ENCODE measurements around the gene GRIK4. TPM values are rescaled to one million over a fixed set of nuclear protein-coding genes. Genes with fewer than 3 reads are reported as not detected.
A peak's percentile ranks its signal among the peaks of the same experiment; 100 is the strongest.

GRIK4 gene
- total and polyA plus RNA-seq, 2 experiments from 2014 or later, result not detected

- Histone ChIP-seq H3K4me1 (ENCODE audit: insufficient read depth) (no peaks in the 10 kb centered on the region), H3K36me3 (ENCODE audit: low read depth) (no peaks in the 10 kb centered on the region), H3K9me3 (ENCODE audit: low read depth) (no peaks in the 10 kb centered on the region), H3K4me2 (ENCODE audit: unreplicated experiment) (no peak overlapping the region), H3K79me2 (ENCODE audit: insufficient read depth) (no peaks in the 10 kb centered on the region), H3K27ac (no peak overlapping the region), H4K20me1 (ENCODE audit: insufficient read depth) (no peaks in the 10 kb centered on the region), H3K9me2 (ENCODE audit: insufficient read depth) (no peaks in the 10 kb centered on the region), H3K4me3 (no peak overlapping the region), H3K9ac (no peak overlapping the region), H2AFZ (no peak overlapping the region), H3F3A (ENCODE audit: insufficient read depth) (no peaks in the 10 kb centered on the region), H3K27me3 (replicated peaks; ENCODE audit: insufficient read depth) (peaks cover 37% of the 10 kb centered on the region)
- no peak for DNase-seq
- in situ Hi-C loops (cut with MboI), result no loop called here
- TF ChIP-seq EZH2phosphoT487 (IDR thresholded peaks at IDR 0.05; ENCODE audit: insufficient read depth, low read depth) (no peak), EZH2 (IDR thresholded peaks at IDR 0.05; ENCODE audit: insufficient read depth, poor library complexity, severe bottlenecking) (no peak)
- WGBS, 2 experiments (ENCODE audit: low coverage in 1 of 2, low lambda C conversion rate in 2 of 2, missing lambda C conversion rate in 2 of 2), result 37 to 39% methylated on average over 7 of the region's 7 CpGs
Observed at GRCh38 chr11:120627327-120628163, 116.0 kb downstream of the GRIK4 start.

GRCh38 chr11:120629407-120630080 is 118.0 kb downstream of the GRIK4 start:
- Histone ChIP-seq H3K79me2 (ENCODE audit: insufficient read depth) (no peaks in the 10 kb centered on the region), H3K27me3 (replicated peaks; ENCODE audit: insufficient read depth) (peaks cover 45% of the 10 kb centered on the region), H2AFZ (no peak overlapping the region), H3K27ac (no peak overlapping the region), H3K4me3 (no peak overlapping the region), H3K9me2 (ENCODE audit: insufficient read depth) (no peaks in the 10 kb centered on the region), H3K9ac (no peak overlapping the region), H3K9me3 (ENCODE audit: low read depth) (no peaks in the 10 kb centered on the region), H4K20me1 (ENCODE audit: insufficient read depth) (no peaks in the 10 kb centered on the region), H3K4me1 (ENCODE audit: insufficient read depth) (no peaks in the 10 kb centered on the region), H3F3A (ENCODE audit: insufficient read depth) (no peaks in the 10 kb centered on the region), H3K36me3 (ENCODE audit: low read depth) (no peaks in the 10 kb centered on the region), H3K4me2 (ENCODE audit: unreplicated experiment) (no peak overlapping the region)
- in situ Hi-C loops (cut with MboI), result no loop called here
- 46 to 53% methylated on average over 13 of the region's 13 CpGs for WGBS, 2 experiments (ENCODE audit: low coverage in 1 of 2, low lambda C conversion rate in 2 of 2, missing lambda C conversion rate in 2 of 2)
- no peak for DNase-seq
- TF ChIP-seq EZH2 (IDR thresholded peaks at IDR 0.05; ENCODE audit: insufficient read depth, poor library complexity, severe bottlenecking) (no peak), EZH2phosphoT487 (IDR thresholded peaks at IDR 0.05; ENCODE audit: insufficient read depth, low read depth) (no peak)

- in situ Hi-C loops (cut with MboI), result no loop called here
Observed at GRCh38 chr11:120630122-120630521, 118.6 kb downstream of the GRIK4 start.

GRCh38 chr11:120632579-120632978 is 121.0 kb downstream of the GRIK4 start:
- in situ Hi-C loops (cut with MboI), result no loop called here
- 21 to 32% methylated on average over 3 of the region's 3 CpGs for WGBS, 2 experiments (ENCODE audit: low coverage in 1 of 2, low lambda C conversion rate in 2 of 2, missing lambda C conversion rate in 2 of 2)
- H3K36me3 ChIP-seq (ENCODE audit: low read depth), result no peaks in the 10 kb centered on the region
- H3K27ac ChIP-seq, result no peak overlapping the region
- no peak overlapping the region for H3K9ac ChIP-seq
- DNase-seq, result peak; percentile 13
- H3K4me1 ChIP-seq (ENCODE audit: insufficient read depth), result no peaks in the 10 kb centered on the region
- no peaks in the 10 kb centered on the region for H4K20me1 ChIP-seq (ENCODE audit: insufficient read depth)
- H3K79me2 ChIP-seq (ENCODE audit: insufficient read depth), result no peaks in the 10 kb centered on the region
- no peak overlapping the region for H3K4me2 ChIP-seq (ENCODE audit: unreplicated experiment)
- H3K27me3 ChIP-seq (replicated peaks; ENCODE audit: insufficient read depth), result peaks cover 36% of the 10 kb centered on the region
- no peak overlapping the region for H2AFZ ChIP-seq
- no peak overlapping the region for H3K4me3 ChIP-seq
- no peaks in the 10 kb centered on the region for H3K9me2 ChIP-seq (ENCODE audit: insufficient read depth)
- H3K9me3 ChIP-seq (ENCODE audit: low read depth), result no peaks in the 10 kb centered on the region
- TF ChIP-seq EZH2 (IDR thresholded peaks at IDR 0.05; ENCODE audit: insufficient read depth, poor library complexity, severe bottlenecking) (no peak), EZH2phosphoT487 (IDR thresholded peaks at IDR 0.05; ENCODE audit: insufficient read depth, low read depth) (no peak)
- H3F3A ChIP-seq (ENCODE audit: insufficient read depth), result no peaks in the 10 kb centered on the region

More at GRCh38 chr11:120630122-120630521, 118.6 kb downstream of the GRIK4 start:
- H3K27ac ChIP-seq, result no peak overlapping the region
- H3K36me3 ChIP-seq (ENCODE audit: low read depth), result no peaks in the 10 kb centered on the region
- TF ChIP-seq EZH2 (IDR thresholded peaks at IDR 0.05; ENCODE audit: insufficient read depth, poor library complexity, severe bottlenecking) (no peak), EZH2phosphoT487 (IDR thresholded peaks at IDR 0.05; ENCODE audit: insufficient read depth, low read depth) (no peak)
- DNase-seq, result no peak
- H3K27me3 ChIP-seq (replicated peaks; ENCODE audit: insufficient read depth), result peaks cover 39% of the 10 kb centered on the region
- H3K79me2 ChIP-seq (ENCODE audit: insufficient read depth), result no peaks in the 10 kb centered on the region
- H3K4me3 ChIP-seq, result no peak overlapping the region
- no peaks in the 10 kb centered on the region for H3K9me3 ChIP-seq (ENCODE audit: low read depth)
- H3F3A ChIP-seq (ENCODE audit: insufficient read depth), result no peaks in the 10 kb centered on the region
- no peak overlapping the region for H3K9ac ChIP-seq
- no peaks in the 10 kb centered on the region for H3K9me2 ChIP-seq (ENCODE audit: insufficient read depth)
- no peak overlapping the region for H2AFZ ChIP-seq
- 12 to 25% methylated on average over 2 of the region's 2 CpGs for WGBS, 2 experiments (ENCODE audit: low coverage in 1 of 2, low lambda C conversion rate in 2 of 2, missing lambda C conversion rate in 2 of 2)
- H3K4me1 ChIP-seq (ENCODE audit: insufficient read depth), result no peaks in the 10 kb centered on the region
- H3K4me2 ChIP-seq (ENCODE audit: unreplicated experiment), result no peak overlapping the region
- H4K20me1 ChIP-seq (ENCODE audit: insufficient read depth), result no peaks in the 10 kb centered on the region
